HepG2 (cell line): ENCODE data around the gene PDGFA. TPM values are rescaled to one million over a fixed set of nuclear protein-coding genes. Genes with fewer than 3 reads are reported as not detected.

Experiments used
- polyA plus RNA-seq, 8 experiments: library from polyadenylated mRNA; depleted of rRNA in 3 of 8; stranded (reverse) in 7 of 8; unstranded in 1 of 8; fragments of >200 nt; fragmentation: Illumina TruSeq in 4 of 8; extraction: Trizol in 4 of 8; gene quantifications; 2 replicates each; pipeline versions ENCODE4 v1.2.1 to v1.2.3, GENCODE V29; 2011 to 2016; ENCODE audit warnings: low read depth in 4 of 8, missing spikeins in 1 of 8, mixed read lengths in 1 of 8; ENCODE audit not compliant: insufficient read depth in 1 of 8
- total RNA-seq, 5 experiments: library from RNA; depleted of rRNA; stranded (reverse); fragments of >200 nt; fragmentation: Illumina TruSeq; extraction: Trizol; gene quantifications; 2 replicates each; pipeline ENCODE4 v1.2.3, GENCODE V29; 2016; ENCODE audit warnings: low read depth in 1 of 5
- TF ChIP-seq, protein P1 (sequence below): sonication (generic); formaldehyde crosslinking; IDR thresholded peaks from 2 replicates; pipeline ENCODE4 v1.4.0; 2020; ENCODE audit warnings: missing genetic modification reagents, mild to moderate bottlenecking, borderline replicate concordance
- TF ChIP-seq, protein P2 (sequence below): sonication (generic); formaldehyde crosslinking; IDR thresholded peaks from 2 replicates; pipeline ENCODE4 v1.5.0; 2020; ENCODE audit warnings: mild to moderate bottlenecking, missing genetic modification reagents
- TF ChIP-seq, protein P3 (sequence below): sonication (generic); formaldehyde crosslinking; IDR thresholded peaks from 2 replicates; pipeline ENCODE4 v1.5.0; 2020; ENCODE audit warnings: missing genetic modification reagents, mild to moderate bottlenecking, borderline replicate concordance

PDGFA gene
- total and polyA plus RNA-seq, 2 of the 13 experiments (the other 11 are each of a cell fraction or from before 2014, with no cell fraction given) = 1.5 to 3.4 TPM

DNA sequence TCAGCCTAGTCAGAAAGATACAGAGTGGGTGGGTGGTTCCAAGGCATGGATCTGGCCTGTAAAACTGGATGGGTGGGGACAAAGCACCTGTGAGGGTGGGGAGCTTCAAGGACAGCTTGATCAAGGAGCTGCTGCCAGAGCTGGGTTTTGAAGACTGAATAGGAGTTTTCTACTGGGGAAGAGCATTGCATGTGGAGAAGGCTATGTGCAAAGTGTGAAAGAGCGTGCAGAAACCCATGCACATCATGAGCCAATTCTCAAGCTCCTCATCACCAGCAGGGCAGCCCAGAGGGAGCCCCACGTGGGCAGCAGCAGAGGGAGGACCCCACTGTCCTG, 58.6 kb downstream of the PDGFA start (continued):
- TF ChIP-seq, protein P1, sequence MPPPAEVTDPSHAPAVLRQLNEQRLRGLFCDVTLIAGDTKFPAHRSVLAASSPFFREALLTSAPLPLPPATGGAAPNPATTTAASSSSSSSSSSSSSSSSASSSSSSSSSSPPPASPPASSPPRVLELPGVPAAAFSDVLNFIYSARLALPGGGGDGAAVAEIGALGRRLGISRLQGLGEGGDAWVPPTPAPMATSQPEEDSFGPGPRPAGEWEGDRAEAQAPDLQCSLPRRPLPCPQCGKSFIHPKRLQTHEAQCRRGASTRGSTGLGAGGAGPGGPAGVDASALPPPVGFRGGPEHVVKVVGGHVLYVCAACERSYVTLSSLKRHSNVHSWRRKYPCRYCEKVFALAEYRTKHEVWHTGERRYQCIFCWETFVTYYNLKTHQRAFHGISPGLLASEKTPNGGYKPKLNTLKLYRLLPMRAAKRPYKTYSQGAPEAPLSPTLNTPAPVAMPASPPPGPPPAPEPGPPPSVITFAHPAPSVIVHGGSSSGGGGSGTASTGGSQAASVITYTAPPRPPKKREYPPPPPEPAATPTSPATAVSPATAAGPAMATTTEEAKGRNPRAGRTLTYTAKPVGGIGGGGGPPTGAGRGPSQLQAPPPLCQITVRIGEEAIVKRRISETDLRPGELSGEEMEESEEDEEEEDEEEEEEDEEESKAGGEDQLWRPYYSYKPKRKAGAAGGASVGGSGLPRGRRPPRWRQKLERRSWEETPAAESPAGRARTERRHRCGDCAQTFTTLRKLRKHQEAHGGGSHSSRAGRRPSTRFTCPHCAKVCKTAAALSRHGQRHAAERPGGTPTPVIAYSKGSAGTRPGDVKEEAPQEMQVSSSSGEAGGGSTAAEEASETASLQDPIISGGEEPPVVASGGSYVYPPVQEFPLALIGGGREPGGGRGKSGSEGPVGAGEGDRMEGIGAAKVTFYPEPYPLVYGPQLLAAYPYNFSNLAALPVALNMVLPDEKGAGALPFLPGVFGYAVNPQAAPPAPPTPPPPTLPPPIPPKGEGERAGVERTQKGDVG (CRISPR knock-in tag) = no peak
- TF ChIP-seq, protein P2, sequence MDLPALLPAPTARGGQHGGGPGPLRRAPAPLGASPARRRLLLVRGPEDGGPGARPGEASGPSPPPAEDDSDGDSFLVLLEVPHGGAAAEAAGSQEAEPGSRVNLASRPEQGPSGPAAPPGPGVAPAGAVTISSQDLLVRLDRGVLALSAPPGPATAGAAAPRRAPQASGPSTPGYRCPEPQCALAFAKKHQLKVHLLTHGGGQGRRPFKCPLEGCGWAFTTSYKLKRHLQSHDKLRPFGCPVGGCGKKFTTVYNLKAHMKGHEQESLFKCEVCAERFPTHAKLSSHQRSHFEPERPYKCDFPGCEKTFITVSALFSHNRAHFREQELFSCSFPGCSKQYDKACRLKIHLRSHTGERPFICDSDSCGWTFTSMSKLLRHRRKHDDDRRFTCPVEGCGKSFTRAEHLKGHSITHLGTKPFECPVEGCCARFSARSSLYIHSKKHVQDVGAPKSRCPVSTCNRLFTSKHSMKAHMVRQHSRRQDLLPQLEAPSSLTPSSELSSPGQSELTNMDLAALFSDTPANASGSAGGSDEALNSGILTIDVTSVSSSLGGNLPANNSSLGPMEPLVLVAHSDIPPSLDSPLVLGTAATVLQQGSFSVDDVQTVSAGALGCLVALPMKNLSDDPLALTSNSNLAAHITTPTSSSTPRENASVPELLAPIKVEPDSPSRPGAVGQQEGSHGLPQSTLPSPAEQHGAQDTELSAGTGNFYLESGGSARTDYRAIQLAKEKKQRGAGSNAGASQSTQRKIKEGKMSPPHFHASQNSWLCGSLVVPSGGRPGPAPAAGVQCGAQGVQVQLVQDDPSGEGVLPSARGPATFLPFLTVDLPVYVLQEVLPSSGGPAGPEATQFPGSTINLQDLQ (CRISPR knock-in tag) = no peak
- TF ChIP-seq, protein P3, sequence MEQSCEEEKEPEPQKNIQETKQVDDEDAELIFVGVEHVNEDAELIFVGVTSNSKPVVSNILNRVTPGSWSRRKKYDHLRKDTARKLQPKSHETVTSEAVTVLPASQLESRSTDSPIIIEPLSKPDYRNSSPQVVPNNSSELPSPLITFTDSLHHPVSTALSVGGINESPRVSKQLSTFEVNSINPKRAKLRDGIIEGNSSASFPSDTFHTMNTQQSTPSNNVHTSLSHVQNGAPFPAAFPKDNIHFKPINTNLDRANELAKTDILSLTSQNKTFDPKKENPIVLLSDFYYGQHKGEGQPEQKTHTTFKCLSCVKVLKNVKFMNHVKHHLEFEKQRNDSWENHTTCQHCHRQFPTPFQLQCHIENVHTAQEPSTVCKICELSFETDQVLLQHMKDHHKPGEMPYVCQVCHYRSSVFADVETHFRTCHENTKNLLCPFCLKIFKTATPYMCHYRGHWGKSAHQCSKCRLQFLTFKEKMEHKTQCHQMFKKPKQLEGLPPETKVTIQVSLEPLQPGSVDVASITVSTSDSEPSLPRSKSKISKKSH (CRISPR knock-in tag) = no peak
